ENCODE results near the gene GUCY1A2. TPM values are rescaled to one million over a fixed set of nuclear protein-coding genes. Genes with fewer than 3 reads are reported as not detected.

Gene GUCY1A2
- total and polyA plus RNA-seq, 2 donors, result 0.14 to 0.94 TPM

DNA sequence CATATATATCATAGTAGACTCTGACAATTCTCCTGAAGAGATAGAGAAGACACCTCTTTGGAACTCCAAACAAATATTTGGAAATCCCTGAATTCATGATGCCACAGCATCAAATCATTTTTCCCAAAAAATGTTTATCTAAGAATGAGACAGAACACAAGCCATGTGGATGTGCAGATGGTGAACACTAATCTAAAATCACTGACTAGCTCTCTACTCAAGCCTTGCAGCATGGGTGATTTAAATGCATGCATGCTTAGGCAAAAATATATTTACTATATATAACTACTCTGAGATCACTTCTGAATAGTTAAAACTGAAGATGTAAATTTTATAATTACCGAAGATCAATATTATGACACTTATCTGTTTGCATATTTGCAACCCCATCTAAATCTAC, 289.9 kb downstream of the GUCY1A2 start:
- Histone ChIP-seq H3K27me3 (ENCODE audit: control insufficient read depth in 2 of 2, insufficient read depth in 1 of 2, low read length in 1 of 2) (no peaks in the 10 kb centered on the region), H3K4me1 (ENCODE audit: control insufficient read depth in 2 of 2, insufficient read depth in 2 of 2, low read length in 2 of 2) (no peaks in the 10 kb centered on the region), H3K27ac (ENCODE audit: low read depth in 1 of 2, low read length in 1 of 2) (no peak overlapping the region), H3K4me3 (ENCODE audit: low read length in 2 of 2) (no peak overlapping the region), H3K36me3 (ENCODE audit: control insufficient read depth in 2 of 2, insufficient read depth in 2 of 2, low read length in 1 of 2) (no peaks in the 10 kb centered on the region), H3K9me3 (ENCODE audit: control insufficient read depth in 2 of 2, insufficient read depth in 1 of 2, low read length in 1 of 2) (no peaks in the 10 kb centered on the region)
- no peak for DNase-seq (ENCODE audit: low read depth in 6 of 9, low spot score in 9 of 9)
- 91% methylated on average over 1 of the region's 1 CpG for WGBS

DNA sequence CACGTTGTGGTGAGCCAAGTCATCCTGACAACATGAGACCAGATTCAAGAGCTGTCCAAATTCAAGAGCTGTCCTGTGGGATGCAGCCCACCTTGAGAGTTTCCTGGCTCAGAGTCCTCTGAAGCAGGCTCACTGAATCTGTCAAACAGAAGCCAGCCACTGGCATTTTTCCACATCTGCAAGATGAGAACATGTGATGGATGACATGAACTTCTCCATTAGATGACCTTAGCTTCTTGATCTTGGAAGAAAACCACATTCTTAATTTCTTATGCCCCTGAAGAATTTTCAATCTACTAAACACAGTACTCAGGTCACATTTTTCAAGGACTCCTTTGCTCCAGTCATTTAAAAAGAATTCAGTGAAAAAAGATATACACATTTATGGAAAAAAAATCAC, 291.0 kb downstream of the GUCY1A2 start:
- Histone ChIP-seq H3K27ac (ENCODE audit: low read depth in 1 of 2, low read length in 1 of 2) (no peak overlapping the region), H3K27me3 (ENCODE audit: control insufficient read depth in 2 of 2, insufficient read depth in 1 of 2, low read length in 1 of 2) (no peaks in the 10 kb centered on the region), H3K36me3 (ENCODE audit: control insufficient read depth in 2 of 2, insufficient read depth in 2 of 2, low read length in 1 of 2) (no peaks in the 10 kb centered on the region), H3K4me1 (ENCODE audit: control insufficient read depth in 2 of 2, insufficient read depth in 2 of 2, low read length in 2 of 2) (no peaks in the 10 kb centered on the region), H3K9me3 (ENCODE audit: control insufficient read depth in 2 of 2, insufficient read depth in 1 of 2, low read length in 1 of 2) (no peaks in the 10 kb centered on the region), H3K4me3 (ENCODE audit: low read length in 2 of 2) (no peak overlapping the region)
- no peak for DNase-seq (ENCODE audit: low read depth in 6 of 9, low spot score in 9 of 9)
- 66% methylated on average over 1 of the region's 1 CpG for WGBS

DNA sequence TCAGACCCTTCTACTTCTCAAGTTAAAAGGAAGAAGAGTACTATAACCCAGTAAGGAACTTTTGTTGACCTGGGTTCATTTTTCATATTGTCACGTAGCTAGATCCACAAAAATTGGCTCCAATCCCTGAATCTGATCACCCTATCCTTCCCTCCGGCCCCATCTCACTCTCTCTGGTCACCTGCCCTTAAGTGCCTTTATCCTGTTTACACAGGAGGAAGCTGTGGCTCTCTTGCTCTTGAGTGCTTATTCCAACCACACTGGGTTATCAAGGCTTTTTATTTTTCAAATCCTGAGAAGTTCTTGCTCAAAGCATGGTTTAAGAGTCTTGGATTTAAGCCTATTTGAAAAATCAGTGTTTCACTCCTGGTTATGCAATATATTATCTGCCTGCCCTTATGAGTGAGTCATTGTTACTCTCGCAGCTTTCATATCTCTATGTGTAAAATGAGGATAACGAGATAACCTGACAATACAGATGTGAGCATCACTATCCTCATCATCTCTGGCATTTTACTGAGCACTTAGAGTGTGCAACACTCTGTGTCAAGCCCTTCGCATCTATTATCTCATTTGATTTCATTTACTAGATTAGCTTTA, 293.9 kb downstream of the GUCY1A2 start:
- Histone ChIP-seq H3K36me3 (ENCODE audit: control insufficient read depth in 2 of 2, insufficient read depth in 2 of 2, low read length in 1 of 2) (no peaks in the 10 kb centered on the region), H3K27me3 (ENCODE audit: control insufficient read depth in 2 of 2, insufficient read depth in 1 of 2, low read length in 1 of 2) (no peaks in the 10 kb centered on the region), H3K27ac (ENCODE audit: low read depth in 1 of 2, low read length in 1 of 2) (no peak overlapping the region), H3K9me3 (ENCODE audit: control insufficient read depth in 2 of 2, insufficient read depth in 1 of 2, low read length in 1 of 2) (no peaks in the 10 kb centered on the region), H3K4me3 (ENCODE audit: low read length in 2 of 2) (no peak overlapping the region), H3K4me1 (ENCODE audit: control insufficient read depth in 2 of 2, insufficient read depth in 2 of 2, low read length in 2 of 2) (no peaks in the 10 kb centered on the region)
- WGBS, result 63% methylated on average over 5 of the region's 5 CpGs
- no peak for DNase-seq (ENCODE audit: low read depth in 6 of 9, low spot score in 9 of 9)

DNA sequence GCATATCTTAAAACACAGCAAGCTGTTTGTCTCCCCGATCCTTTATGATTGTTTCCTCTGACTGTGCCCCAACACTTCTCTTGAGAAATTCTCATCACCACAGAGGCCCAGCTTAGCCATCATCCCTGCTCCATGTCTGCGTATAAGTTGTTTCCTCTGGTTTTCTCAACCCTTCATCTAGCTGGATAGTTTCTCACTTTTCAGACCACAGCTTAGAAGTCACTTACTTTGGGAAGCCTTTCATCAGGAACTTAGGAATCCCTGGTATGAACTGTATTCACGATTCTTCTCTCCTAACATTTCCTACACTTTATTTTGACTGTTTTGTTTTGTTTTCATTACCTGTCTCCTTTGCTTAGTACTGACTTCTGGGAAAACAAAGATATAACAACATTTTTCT, 295.2 kb downstream of the GUCY1A2 start:
- H3K4me1 ChIP-seq (ENCODE audit: control insufficient read depth in 2 of 2, insufficient read depth in 2 of 2, low read length in 2 of 2), result no peaks in the 10 kb centered on the region
- no peak overlapping the region for H3K4me3 ChIP-seq (ENCODE audit: low read length in 2 of 2)
- H3K36me3 ChIP-seq (ENCODE audit: control insufficient read depth in 2 of 2, insufficient read depth in 2 of 2, low read length in 1 of 2), result no peaks in the 10 kb centered on the region
- no peaks in the 10 kb centered on the region for H3K27me3 ChIP-seq (ENCODE audit: control insufficient read depth in 2 of 2, insufficient read depth in 1 of 2, low read length in 1 of 2)
- no peaks in the 10 kb centered on the region for H3K9me3 ChIP-seq (ENCODE audit: control insufficient read depth in 2 of 2, insufficient read depth in 1 of 2, low read length in 1 of 2)
- no peak for DNase-seq (ENCODE audit: low read depth in 6 of 9, low spot score in 9 of 9)
- H3K27ac ChIP-seq (ENCODE audit: low read depth in 1 of 2, low read length in 1 of 2), result no peak overlapping the region
- WGBS, result 82% methylated on average over 3 of the region's 3 CpGs

DNA sequence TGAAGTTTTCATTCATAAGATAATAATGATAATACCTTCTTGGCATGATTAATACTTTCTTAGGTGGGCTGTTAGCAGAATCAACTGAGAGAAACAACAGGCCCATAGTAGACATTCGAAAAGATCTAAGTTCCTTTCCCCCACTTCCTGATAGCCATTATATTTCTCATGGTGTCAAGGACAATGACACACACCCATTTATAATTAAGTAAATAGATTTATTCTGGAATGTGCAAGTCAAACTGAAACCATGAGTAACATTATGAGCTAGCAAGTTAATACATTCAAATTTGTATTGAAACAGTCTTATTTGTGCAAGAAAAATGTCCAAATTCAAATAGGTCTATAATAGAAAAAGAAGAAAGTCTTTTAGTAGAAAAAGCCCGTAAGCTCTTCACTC, 301.1 kb downstream of the GUCY1A2 start:
- no peak for DNase-seq (ENCODE audit: low read depth in 6 of 9, low spot score in 9 of 9)
- H3K27ac ChIP-seq (ENCODE audit: low read depth in 1 of 2, low read length in 1 of 2), result no peak overlapping the region
- H3K36me3 ChIP-seq (ENCODE audit: control insufficient read depth in 2 of 2, insufficient read depth in 2 of 2, low read length in 1 of 2), result no peaks in the 10 kb centered on the region
- H3K9me3 ChIP-seq (ENCODE audit: control insufficient read depth in 2 of 2, insufficient read depth in 1 of 2, low read length in 1 of 2), result no peaks in the 10 kb centered on the region
- 83% methylated on average over 2 of the region's 2 CpGs for WGBS
- H3K4me1 ChIP-seq (ENCODE audit: control insufficient read depth in 2 of 2, insufficient read depth in 2 of 2, low read length in 2 of 2), result no peaks in the 10 kb centered on the region
- H3K4me3 ChIP-seq (ENCODE audit: low read length in 2 of 2), result no peak overlapping the region
- H3K27me3 ChIP-seq (ENCODE audit: control insufficient read depth in 2 of 2, insufficient read depth in 1 of 2, low read length in 1 of 2), result no peaks in the 10 kb centered on the region

DNA sequence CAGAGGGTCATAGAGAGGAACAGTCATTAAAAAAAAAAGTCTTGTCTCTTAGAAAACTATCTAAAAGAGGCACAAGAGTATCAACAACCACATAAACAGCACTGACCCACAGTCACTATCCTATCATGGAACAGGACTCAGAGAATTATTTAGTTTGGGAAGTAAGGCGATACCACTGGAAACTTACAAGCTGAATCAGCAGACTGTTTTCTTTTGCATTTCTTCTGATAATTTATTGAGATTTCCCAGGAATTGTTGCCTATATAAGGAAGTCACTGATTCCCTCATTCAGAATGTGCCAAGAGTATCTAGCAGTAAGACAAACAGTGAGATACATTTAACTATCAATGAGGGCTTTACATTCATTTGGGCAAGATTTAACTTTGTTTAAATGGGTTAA, 304.1 kb downstream of the GUCY1A2 start:
- 100% methylated on average over 1 of the region's 1 CpG for WGBS
- no peak for DNase-seq (ENCODE audit: low read depth in 6 of 9, low spot score in 9 of 9)
- H3K4me1 ChIP-seq (ENCODE audit: control insufficient read depth in 2 of 2, insufficient read depth in 2 of 2, low read length in 2 of 2), result no peaks in the 10 kb centered on the region

DNA sequence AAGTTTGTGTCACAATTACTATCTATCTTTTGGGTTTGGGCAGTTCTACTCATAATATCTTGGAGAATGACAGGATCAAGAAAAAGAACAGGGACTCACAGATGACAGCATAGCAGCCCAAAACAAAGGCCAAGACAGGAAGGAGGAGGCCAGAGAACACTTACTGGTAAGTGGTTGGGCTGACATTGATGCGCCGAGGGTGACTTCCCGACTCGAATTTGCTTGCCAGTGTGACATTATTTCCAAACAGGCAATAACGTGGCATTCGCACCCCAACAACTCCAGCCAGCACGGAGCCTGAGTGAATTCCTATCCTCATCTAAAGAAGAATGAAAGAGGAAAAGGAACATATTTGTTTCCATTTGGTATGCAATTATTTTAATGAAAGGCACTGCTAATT, 309.9 kb downstream of the GUCY1A2 start:
- Histone ChIP-seq H3K9me3 (ENCODE audit: control insufficient read depth in 2 of 2, insufficient read depth in 1 of 2, low read length in 1 of 2) (no peaks in the 10 kb centered on the region), H3K36me3 (ENCODE audit: control insufficient read depth in 2 of 2, insufficient read depth in 2 of 2, low read length in 1 of 2) (no peaks in the 10 kb centered on the region), H3K4me1 (ENCODE audit: control insufficient read depth in 2 of 2, insufficient read depth in 2 of 2, low read length in 2 of 2) (no peaks in the 10 kb centered on the region), H3K27me3 (ENCODE audit: control insufficient read depth in 2 of 2, insufficient read depth in 1 of 2, low read length in 1 of 2) (no peaks in the 10 kb centered on the region), H3K27ac (ENCODE audit: low read depth in 1 of 2, low read length in 1 of 2) (no peak overlapping the region), H3K4me3 (ENCODE audit: low read length in 2 of 2) (no peak overlapping the region)
- no peak for DNase-seq (ENCODE audit: low read depth in 6 of 9, low spot score in 9 of 9)
- WGBS, result 68% methylated on average over 7 of the region's 7 CpGs

More for the DNA sequence above, 304.1 kb downstream of the GUCY1A2 start:
- Histone ChIP-seq H3K27ac (ENCODE audit: low read depth in 1 of 2, low read length in 1 of 2) (no peak overlapping the region), H3K9me3 (ENCODE audit: control insufficient read depth in 2 of 2, insufficient read depth in 1 of 2, low read length in 1 of 2) (no peaks in the 10 kb centered on the region), H3K27me3 (ENCODE audit: control insufficient read depth in 2 of 2, insufficient read depth in 1 of 2, low read length in 1 of 2) (no peaks in the 10 kb centered on the region), H3K36me3 (ENCODE audit: control insufficient read depth in 2 of 2, insufficient read depth in 2 of 2, low read length in 1 of 2) (no peaks in the 10 kb centered on the region), H3K4me3 (ENCODE audit: low read length in 2 of 2) (no peak overlapping the region)

DNA sequence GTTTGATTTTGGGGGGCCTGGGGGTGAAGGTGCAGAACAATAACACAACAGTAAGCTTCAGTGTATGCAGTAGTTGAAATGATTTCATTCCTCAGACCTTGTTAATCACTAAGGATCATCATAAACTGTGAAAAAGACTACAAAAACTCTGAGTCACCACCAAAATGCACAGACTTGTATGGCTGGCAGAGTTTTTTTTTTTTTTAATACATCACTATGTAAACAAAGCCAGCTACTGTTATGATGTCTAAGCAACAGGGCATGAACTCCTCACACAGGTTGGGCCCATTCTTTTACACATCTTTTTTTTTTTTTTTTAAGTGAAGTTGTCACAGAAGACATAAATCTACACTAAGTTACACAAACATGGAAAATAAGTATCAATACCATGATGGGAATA, 311.9 kb downstream of the GUCY1A2 start:
- Histone ChIP-seq H3K27ac (ENCODE audit: low read depth in 1 of 2, low read length in 1 of 2) (no peak overlapping the region), H3K27me3 (ENCODE audit: control insufficient read depth in 2 of 2, insufficient read depth in 1 of 2, low read length in 1 of 2) (no peaks in the 10 kb centered on the region), H3K9me3 (ENCODE audit: control insufficient read depth in 2 of 2, insufficient read depth in 1 of 2, low read length in 1 of 2) (no peaks in the 10 kb centered on the region), H3K36me3 (ENCODE audit: control insufficient read depth in 2 of 2, insufficient read depth in 2 of 2, low read length in 1 of 2) (no peaks in the 10 kb centered on the region), H3K4me1 (ENCODE audit: control insufficient read depth in 2 of 2, insufficient read depth in 2 of 2, low read length in 2 of 2) (no peaks in the 10 kb centered on the region), H3K4me3 (ENCODE audit: low read length in 2 of 2) (no peak overlapping the region)
- DNase-seq (ENCODE audit: low read depth in 6 of 9, low spot score in 9 of 9), result no peak

DNA sequence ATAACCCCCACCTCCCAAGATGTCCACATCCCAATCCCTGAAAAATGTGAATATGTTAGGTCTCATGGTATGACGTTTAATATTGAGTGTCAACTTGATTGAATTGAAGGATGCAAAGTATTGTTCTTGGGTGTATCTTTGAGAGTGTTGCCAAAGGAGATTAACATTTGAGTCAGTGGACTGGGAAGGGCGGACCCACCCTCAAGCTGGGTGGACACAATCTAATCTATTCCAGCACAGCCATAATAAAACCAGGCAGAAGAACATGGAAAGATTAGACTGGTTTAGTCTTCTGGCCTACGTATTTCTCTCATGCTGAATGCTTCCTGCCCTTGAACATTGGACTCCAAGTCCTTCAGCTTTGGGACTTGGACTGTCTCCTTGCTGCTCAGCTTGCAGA, 315.5 kb downstream of the GUCY1A2 start:
- Histone ChIP-seq H3K27ac (ENCODE audit: low read depth in 1 of 2, low read length in 1 of 2) (no peak overlapping the region), H3K27me3 (ENCODE audit: control insufficient read depth in 2 of 2, insufficient read depth in 1 of 2, low read length in 1 of 2) (no peaks in the 10 kb centered on the region), H3K4me3 (ENCODE audit: low read length in 2 of 2) (no peak overlapping the region), H3K36me3 (ENCODE audit: control insufficient read depth in 2 of 2, insufficient read depth in 2 of 2, low read length in 1 of 2) (no peaks in the 10 kb centered on the region), H3K9me3 (ENCODE audit: control insufficient read depth in 2 of 2, insufficient read depth in 1 of 2, low read length in 1 of 2) (no peaks in the 10 kb centered on the region), H3K4me1 (ENCODE audit: control insufficient read depth in 2 of 2, insufficient read depth in 2 of 2, low read length in 2 of 2) (no peaks in the 10 kb centered on the region)
- no peak for DNase-seq (ENCODE audit: low read depth in 6 of 9, low spot score in 9 of 9)
- 83% methylated on average over 3 of the region's 3 CpGs for WGBS

DNA sequence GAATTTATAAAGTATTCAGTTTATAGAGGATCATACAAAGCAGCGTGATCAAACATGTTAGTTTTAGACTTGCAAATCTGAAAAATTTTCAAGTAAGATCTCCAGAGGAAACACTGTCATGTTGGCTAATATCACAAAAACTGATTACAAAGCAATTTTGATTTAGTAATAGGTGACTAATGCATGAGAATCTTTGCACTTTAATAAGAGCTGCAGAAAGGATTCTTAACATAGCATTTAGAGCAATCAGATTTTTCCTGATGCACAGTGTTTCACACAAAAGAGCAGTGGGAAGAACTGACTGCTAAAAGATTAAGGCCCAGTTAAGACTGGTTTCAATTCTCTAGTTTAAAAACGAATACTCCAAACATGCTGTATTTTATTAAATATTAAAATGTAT, 321.2 kb downstream of the GUCY1A2 start:
- 91% methylated on average over 2 of the region's 2 CpGs for WGBS

More for the DNA sequence above, 321.2 kb downstream of the GUCY1A2 start:
- H3K4me1 ChIP-seq (ENCODE audit: control insufficient read depth in 2 of 2, insufficient read depth in 2 of 2, low read length in 2 of 2), result no peaks in the 10 kb centered on the region
- H3K9me3 ChIP-seq (ENCODE audit: control insufficient read depth in 2 of 2, insufficient read depth in 1 of 2, low read length in 1 of 2), result no peaks in the 10 kb centered on the region
- H3K4me3 ChIP-seq (ENCODE audit: low read length in 2 of 2), result no peak overlapping the region
- H3K36me3 ChIP-seq (ENCODE audit: control insufficient read depth in 2 of 2, insufficient read depth in 2 of 2, low read length in 1 of 2), result no peaks in the 10 kb centered on the region
- H3K27ac ChIP-seq (ENCODE audit: low read depth in 1 of 2, low read length in 1 of 2), result no peak overlapping the region
- no peaks in the 10 kb centered on the region for H3K27me3 ChIP-seq (ENCODE audit: control insufficient read depth in 2 of 2, insufficient read depth in 1 of 2, low read length in 1 of 2)
- DNase-seq (ENCODE audit: low read depth in 6 of 9, low spot score in 9 of 9), result no peak

Data from thymus (tissue), 11 donors.